Limb (tissue), 2 donors: ENCODE results near the gene STON1.
"Not testable (repeated sequence)": the region's sequence is repeated elsewhere in the genome, so short reads cannot be mapped to it uniquely, and the experiment has no call there.

ENCODE experiments used
- DNase-seq, 2 donors: peaks; one replicate each; pipeline ENCODE4 v3.0.0-alpha.2; 2016; ENCODE audit errors: extremely low spot score in 2 of 2

Gene STON1

DNA sequence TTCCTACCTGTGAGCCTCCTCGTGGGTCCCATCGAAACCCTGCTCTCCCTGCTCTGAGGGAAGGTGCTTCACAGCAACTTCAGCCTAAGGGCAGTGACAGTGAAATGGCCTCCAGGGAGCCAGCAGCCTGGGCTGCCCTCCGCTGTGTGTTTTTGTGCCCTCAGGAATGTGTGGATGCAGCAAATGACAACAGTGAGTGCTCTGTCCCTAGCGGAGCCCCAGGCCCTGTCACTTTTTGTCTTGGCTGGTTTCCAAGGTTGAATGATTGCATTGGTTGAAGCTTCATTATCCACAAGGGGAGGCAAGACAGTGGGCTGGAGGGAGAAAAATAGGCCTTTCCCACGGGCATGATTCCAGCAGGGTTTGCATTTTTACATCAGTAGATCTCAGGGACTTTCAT is 42.9 kb downstream of the STON1 start:
- DNase-seq = peak in 1 of 2 donors; percentile 48

DNA sequence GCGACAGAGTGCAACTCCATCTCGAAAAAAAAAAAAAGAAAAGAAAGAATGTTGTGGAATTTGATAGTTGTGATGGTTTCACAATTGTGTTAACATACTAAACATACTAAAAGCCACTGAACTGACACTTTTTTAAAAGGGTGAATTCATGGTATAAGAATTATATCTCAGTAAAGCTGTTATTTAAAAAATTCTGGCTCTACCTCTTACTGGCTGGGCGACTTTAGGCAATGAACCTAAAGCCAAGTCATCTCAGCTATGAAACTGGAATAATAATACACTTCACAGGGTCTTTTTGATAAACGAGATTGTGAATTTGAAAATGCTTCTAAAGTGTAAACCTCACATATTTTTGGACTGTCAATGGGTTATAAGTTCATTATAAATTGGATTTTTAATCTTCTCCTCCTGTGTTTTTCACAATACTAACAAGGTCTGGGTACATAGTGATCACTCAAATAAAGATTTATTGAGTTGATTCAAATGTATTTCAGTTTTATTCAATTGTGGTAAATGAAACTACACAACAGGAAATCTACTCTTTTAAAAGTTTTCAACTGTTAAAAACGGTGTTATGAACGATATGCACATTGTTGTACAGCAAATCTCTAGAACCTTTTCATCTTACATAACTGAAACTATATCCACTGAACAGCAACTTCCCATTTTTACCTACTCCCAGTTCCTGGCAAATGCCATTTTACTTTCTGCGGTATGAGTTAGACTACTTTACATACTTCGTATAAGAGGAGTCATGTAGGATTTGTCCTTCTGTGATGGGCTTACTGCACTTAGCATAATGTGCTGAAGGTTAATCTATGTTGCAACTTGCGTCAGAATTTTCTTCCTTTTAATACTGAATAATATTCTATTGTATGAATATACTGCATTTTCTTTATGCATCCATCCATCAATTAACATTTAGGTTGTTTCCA is 44.7 kb downstream of the STON1 start:
- DNase-seq = no peak

DNA sequence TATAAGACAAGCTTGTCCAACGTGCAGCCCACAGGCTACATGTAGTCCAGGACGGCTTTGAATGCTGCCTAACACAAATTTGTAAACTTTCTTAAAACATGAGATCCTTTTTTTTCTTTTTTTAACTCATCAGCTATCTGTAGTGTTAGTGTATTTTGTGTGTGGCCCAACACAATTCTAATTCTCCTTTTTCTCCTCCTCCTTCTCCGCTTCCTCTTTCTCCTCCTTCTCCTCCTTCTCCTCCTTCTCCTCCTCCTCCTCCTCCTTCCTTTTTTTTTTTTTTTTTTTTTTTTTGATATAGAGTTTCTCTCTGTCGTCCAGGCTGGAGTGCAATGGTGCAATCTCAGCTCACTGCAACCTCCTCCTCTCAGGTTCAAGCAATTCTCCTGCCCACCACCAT is 48.4 kb downstream of the STON1 start:
- no peak for DNase-seq

DNA sequence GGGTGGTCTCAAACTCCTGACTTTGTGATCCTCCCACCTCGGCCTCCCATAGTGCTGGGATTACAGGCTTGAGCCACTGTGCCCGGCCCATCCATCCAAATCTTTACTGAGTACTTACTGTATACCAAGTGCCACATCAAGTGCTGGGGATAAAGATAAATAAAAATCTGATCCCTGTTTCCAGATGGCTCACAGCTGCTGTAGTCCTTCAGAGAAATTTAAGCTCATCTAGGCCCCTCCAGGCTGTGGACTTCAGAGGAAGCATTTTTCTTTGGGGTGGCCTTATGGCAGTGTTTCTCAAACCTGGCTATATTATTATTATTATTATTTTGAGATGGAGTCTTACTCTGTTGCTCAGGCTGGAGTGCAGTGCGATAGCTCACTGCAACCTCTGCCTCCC is 54.0 kb downstream of the STON1 start:
- no peak for DNase-seq

DNA sequence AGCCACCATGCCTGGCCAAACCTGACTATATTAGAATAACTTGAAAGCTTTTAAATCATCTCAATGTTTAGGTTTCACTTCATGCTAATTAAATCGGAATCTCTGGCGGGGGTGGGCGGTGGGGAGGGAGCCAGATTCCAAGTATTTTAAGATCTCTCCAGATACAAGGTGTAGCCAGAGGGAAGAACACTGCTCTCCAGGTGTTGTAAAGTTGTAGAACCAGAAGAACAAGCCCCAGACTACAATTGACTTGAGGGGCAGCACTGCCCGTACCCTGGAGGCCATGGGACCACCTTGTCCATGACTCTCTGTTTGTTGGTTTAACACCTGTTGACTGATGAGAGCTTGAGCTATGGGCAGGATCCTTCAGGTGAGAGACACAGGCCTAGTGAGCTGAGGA is 54.6 kb downstream of the STON1 start:
- DNase-seq = no peak

DNA sequence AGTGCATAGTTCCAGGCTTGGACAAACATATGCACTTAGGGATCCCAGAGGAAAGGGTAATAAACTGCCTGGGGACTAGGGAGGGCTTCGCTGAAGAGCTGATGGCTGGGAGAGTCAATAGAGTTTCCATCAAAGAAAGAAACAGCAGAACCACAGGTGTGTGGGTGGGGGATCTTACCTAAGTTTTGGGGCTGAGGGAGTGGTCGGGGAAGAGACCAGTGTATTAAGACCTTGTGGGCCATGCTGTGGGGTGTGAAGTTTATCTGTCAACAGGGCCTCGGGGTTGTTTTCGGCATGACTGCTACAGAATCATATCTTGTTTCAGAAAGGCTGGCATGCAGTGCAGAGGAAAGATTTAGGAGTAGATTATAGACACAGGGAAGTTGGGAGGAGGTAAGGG is 56.5 kb downstream of the STON1 start:
- no peak for DNase-seq

DNA sequence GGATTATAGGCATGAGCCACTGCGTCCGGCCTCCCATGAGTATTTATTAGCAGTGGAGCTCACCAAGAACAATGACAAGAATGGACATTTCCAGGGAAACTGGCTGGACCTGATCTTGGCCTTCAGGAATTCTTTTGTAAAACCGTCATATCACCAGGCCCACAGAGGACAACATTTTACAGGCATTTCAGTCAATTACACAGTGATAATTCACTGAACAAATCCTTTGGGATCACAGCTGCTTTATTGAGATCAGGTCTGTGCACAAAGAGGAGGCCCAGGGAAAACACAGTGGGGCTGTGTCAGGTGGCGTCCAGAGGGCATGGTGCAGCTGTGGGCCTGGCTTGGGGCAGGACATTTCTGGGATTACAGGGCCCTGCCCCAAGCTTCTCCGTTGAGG is 57.6 kb downstream of the STON1 start:
- DNase-seq = no peak

DNA sequence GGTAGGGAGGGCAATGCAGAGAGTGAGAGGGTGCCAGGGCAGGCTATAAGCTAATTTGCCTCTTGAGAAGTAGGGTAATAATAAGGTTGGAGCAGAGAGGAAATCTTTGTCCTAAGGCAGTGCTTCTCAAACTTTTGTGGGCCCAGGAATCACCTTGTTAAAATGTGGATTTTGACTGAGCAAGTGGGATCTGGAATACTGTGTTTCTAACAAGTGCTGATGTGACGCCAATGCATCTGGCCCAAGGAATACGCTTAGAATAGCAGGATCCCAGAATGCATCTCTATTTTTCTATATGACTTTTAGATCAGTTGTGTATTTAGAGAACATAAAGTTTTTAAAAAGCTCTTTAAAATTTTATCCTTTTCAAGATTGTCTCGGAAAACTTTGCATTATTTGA is 58.0 kb downstream of the STON1 start:
- no peak for DNase-seq

DNA sequence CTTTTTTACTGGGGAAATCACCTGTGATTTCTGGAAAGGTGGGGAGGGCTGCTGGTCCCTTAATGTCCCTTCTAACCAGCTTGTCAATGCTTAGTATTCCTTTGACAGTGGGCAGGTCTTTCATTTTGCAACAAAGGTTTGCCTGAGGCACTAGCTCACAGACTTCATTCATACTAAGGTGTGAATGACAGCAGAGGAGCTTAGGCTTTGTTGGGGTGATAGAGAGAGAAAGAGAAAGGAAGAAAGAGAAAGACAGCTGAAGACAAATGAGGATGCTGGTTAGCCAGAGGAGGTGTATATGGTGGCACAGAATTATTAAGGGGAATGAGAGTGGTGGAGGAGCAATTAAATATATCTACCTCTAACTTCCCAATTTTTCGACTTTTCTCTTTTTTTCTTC is 58.8 kb downstream of the STON1 start:
- DNase-seq = no peak

DNA sequence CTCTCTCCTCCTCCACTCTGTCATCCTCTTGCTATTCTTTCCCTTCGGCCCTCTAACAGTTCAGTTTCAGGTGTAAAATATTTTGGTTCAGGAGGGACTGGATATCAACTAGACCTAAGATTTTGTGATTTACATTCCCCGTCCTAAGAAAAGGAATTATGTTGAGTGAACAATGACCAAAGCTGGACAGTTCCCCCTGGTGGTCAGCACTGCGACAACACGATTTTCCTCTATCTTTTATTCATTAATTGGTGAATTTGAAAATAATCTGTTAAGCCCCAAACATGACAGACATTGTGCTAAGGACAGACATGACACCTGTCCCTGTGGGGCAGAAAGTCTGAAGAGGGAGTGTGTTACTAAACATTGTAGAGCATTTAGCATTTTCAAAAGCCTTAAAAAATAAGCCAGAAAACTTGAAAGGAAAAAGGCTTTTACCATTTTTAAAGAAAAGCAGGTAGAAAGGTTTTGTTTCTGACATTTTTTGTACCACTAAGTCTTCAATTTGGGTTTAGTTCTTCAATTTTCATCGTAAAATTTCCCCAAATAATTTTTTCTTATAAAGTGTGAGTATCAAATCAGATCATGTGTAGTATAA is 59.3 kb downstream of the STON1 start:
- peak; percentile 48 to 59 for DNase-seq

DNA sequence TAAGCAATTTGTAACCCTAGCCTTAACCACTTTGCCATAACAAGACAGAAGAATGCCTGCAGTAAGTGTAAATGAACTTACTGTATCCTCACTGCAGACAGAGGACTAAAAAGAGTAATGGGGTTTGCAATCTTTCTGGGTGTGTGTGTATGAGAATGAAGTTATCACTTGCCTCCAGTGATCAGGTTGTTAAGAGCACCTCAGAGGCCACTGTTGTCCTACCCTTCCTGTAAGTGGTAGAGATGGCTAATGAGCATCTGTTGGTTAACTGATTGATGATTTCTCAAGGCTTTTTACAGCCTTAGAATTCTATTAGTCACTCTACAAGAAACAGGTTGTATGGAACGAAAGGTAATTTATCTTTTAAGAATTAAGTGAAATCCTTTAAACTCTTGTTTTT is 60.1 kb downstream of the STON1 start:
- no peak for DNase-seq

DNA sequence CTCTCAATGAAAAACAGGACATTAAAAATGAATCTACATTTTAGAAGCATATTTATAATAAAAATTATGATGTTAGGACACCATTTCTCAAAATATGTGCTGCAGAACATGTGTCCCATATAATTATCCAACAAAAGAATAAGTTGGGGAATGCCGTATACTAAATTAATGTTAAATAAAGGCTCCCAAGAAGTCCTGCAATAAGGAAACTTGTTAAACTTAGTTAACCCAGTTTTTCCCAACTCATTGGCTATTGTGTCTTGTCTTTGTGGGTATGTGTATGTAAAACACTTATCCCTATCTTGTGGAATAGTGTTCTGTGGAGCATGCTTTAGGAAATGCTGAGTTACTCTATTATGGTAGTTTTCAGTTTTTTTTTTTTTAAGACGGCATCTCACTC is 62.1 kb downstream of the STON1 start:
- DNase-seq = no peak

DNA sequence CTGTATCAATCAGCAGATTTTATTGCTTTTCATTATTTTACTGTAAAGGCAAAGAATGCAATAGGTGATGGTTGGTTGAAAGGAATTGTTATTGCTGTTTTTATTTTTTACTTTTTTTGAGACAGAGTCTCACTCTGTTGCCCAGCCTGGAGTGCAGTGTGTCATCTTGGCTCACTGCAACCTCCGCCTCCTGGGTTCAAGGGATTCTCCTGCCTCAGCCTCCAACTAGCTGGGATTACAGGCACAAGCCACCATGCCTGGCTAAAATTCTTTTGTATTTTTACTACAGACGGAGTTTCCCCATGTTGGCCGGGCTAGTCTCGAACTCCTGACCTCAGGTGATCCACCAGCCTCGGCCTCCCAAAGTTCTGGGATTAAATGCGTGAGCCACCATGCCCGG is 66.8 kb downstream of the STON1 start:
- DNase-seq = not testable (repeated sequence)

DNA sequence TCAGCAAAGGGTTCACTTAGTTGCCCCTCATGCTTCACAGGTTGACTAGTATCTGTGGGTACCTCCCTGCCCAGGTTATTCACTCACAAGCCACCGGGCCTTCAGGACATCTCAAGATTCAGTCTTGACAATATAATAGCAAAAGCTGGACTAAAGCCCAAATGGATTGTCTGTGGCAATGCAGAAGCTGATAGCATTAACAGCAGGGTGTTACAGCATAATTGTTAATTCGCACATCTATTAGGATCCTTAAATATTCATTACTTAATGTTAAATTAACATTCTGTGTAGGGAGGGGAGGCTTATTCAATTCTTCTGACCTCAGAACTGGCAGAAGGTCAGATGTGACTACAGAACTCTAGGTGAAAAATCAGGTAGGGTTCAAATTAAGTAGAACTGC is 67.5 kb downstream of the STON1 start:
- no peak for DNase-seq

DNA sequence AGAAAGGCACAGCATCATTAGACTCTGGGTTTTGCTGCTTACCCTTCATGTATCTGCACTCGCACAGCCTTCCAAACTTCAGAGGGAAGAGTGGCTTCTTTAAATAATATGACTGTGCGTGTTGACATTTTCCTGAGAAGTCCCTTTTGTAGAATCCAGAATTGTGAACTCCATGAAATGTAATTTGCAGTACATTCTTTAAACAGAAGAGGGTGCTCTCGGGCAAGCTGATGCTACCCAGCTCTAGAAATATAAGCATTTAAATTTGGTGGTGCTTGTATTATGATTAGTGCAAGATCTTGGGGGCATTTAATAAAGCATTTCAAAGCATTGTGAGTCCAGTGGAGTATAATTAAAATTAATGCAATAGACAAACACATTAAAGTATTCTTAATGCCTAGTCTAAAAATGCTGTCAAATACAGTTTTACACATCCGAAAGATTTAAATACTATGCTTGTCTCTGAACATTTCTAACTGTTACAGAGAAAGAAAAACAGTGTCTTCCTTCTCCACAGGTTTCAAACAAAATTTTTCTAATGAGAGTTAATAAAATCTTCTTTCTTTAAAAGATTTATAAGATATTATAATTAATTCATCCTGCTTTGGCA is 70.4 kb downstream of the STON1 start:
- peak in 1 of 2 donors; percentile 67 for DNase-seq

DNA sequence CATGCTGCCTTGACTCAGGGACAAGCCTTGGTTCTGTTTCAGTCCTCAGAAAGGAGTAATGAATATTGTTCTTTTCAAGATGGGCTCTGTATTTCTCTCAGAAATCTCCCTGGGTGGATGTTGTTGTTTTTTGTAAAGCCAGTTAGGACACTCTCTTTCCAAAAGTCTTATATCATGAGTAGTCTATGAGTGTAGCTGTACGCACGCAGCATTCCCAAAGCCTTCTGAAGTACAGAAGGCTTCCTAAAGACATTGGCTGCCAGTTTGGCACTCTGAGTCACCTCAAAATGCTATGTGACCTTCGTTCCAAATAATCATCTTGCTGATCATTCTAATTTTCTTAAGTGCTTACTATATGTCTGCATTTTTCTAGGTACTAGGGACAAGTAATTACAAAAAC is 71.0 kb downstream of the STON1 start:
- DNase-seq = no peak

DNA sequence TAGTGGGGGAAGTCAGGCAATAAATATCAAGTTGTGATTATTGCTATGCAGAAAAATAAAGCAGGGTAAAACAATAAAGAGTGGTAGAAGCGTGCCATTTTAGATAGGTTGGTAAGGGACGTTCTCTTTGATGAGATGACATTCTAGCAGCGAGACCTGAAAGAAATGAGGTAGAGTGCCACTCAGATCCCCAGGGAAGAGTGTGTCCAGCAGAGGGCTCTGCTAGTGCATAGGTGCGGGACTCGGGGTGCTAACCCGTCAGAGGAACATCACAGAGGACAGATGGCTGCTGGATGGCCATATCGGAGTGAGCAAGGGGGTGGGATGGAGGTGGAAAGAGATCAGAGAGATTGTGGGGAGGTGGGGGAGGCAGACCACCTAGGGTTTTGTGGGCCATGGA is 71.4 kb downstream of the STON1 start:
- DNase-seq = no peak

DNA sequence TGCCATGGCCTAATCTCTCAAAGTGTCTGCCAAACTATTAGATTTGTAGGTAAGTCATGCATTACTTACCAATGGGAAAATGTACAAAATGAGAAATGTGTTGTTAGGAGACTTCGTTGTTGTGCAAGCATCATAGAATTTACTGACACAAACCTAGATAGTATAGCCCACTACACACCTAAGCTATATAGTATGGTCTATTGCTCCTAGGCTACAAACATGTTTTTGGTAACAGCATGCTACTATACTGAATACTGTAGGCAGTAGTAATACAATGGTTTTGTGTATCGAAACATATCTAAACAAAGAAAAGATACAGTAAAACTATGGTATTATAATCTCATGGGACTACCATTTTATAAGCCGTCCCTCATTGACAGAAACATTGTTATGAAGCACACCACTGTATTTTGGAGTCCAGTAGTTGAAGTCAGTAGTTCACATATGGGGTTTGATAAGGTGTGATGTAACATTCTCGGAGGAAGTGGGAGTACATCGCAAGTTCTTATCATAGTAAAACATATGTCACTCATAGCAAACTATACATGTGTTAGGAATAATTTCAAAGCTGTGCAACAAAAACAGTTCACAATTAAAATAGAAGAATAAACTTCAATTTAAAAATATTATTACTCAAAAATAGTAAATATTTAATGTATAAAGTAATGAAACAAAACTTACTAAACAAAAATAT is 75.7 kb downstream of the STON1 start:
- no peak for DNase-seq

DNA sequence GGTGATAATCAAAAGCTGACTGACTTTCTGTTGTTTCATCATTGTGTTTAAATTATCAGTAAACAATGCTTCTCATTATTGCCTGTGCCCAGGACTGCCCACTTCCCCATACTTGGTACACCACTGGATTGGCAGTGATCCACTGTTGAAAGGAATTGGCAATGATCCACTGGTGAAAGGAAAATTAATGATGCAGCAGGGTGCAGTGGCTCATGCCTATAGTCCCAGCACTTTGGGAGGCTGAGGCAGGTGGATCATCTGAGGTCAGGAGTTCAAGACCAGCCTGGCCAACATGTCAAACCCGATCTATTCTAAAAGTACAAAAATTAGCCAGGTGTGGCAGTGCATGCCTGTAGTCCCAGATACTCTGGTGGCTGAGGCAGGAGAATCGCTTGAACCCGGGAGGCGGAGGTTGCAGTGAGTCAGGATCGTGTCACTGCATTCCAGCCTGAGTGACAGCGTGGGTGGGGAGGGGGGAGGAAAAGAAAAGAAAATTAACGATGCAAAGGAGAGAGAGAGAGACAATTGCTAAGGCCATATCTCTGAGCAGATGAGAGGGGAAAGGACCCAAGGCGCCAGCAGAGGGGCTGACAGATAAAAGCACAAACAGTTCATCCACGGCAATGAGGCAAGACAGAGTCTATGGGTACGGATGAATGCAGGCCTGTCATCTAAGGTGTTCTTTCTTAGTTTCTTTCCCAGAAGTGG is 77.5 kb downstream of the STON1 start:
- DNase-seq = no peak

DNA sequence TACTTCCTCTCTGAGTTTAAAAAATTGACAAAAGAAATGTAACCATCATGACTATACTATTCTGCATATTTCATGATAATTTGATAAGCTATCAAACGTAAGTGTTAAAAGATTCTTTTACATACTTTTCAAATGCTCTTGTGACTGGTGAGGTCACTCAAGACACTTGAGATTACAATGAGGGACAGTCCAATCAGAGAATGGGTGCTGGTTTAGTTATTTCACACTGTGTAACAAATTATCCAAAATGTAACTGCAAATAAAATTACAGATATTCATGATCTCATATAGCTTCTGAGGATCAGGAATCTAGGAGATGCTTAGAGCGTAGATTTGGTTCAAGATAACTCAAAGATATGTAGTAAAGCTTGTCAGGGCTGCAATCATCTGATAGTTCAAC is 83.3 kb downstream of the STON1 start:
- no peak for DNase-seq

DNA sequence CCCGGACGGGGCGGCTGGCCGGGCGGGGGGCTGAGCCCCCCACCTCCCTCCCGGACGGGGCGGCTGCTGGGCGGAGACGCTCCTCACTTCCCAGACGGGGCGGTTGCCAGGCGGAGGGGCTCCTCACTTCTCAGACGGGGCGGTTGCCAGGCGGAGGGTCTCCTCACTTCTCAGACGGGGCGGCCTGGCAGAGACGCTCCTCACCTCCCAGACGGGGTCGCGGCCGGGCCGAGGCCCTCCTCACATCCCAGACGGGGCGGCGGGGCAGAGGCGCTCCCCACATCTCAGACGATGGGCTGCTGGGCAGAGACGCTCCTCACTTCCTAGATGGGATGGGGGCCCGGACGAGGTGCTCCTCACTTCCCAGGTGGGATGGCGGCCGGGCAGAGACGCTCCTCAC is 84.6 kb downstream of the STON1 start:
- DNase-seq = not testable (repeated sequence)
